H9 (cell line): ENCODE data around the gene EIF6. TPM values are rescaled to one million over a fixed set of nuclear protein-coding genes. Genes with fewer than 3 reads are reported as not detected.

Experiments
- DNase-seq: peaks from one replicate; pipeline ENCODE4 v3.0.0-alpha.2; 2017
- H2AFZ ChIP-seq: one replicate; pipeline ENCODE4 v1.6.1; 2013; ENCODE audit warnings: mild to moderate bottlenecking, low read length, control low read depth, moderate library complexity
- H2AK5ac ChIP-seq: 2 replicates; pipeline ENCODE4 v1.6.1; 2013; ENCODE audit warnings: low read length, control low read depth, mixed read lengths; ENCODE audit not compliant: insufficient read length
- H2BK120ac ChIP-seq: one replicate; pipeline ENCODE4 v1.6.1; 2013; ENCODE audit warnings: low read depth, mild to moderate bottlenecking, low read length, control low read depth, inconsistent platforms; ENCODE audit not compliant: poor library complexity, severe bottlenecking
- H2BK12ac ChIP-seq: 2 replicates; pipeline ENCODE4 v1.6.1; 2013; ENCODE audit warnings: low read length, control low read depth, mixed read lengths, low read depth; ENCODE audit not compliant: insufficient read length
- H2BK15ac ChIP-seq: 2 replicates; pipeline ENCODE4 v1.6.1; 2013; ENCODE audit warnings: low read depth, low read length, control low read depth
- H2BK20ac ChIP-seq: one replicate; pipeline ENCODE4 v1.6.1; 2013; ENCODE audit warnings: low read depth, mild to moderate bottlenecking, low read length, control low read depth, inconsistent platforms; ENCODE audit not compliant: poor library complexity, severe bottlenecking
- H2BK5ac ChIP-seq: 2 replicates; pipeline ENCODE4 v1.6.1; 2013; ENCODE audit warnings: low read length, control low read depth, mixed read lengths; ENCODE audit not compliant: insufficient read length
- H3K14ac ChIP-seq: 2 replicates; pipeline ENCODE4 v1.6.1; 2013; ENCODE audit warnings: low read length, control low read depth; ENCODE audit not compliant: insufficient read depth
- H3K18ac ChIP-seq: 2 replicates; pipeline ENCODE4 v1.6.1; 2013; ENCODE audit warnings: low read depth, mild to moderate bottlenecking, mixed read lengths, low read length, control low read depth; ENCODE audit not compliant: insufficient read length
- H3K23ac ChIP-seq: 2 replicates; pipeline ENCODE4 v1.6.1; 2013; ENCODE audit warnings: low read length, control low read depth, mixed read lengths, low read depth; ENCODE audit not compliant: insufficient read length
- H3K23me2 ChIP-seq: 2 replicates; pipeline ENCODE4 v1.6.1; 2013; ENCODE audit warnings: low read depth, mild to moderate bottlenecking, mixed read lengths, low read length, control low read depth; ENCODE audit not compliant: insufficient read length, poor library complexity, severe bottlenecking
- H3K27ac ChIP-seq: 2 replicates; pipeline ENCODE4 v1.5.1; 2013; ENCODE audit warnings: low read length, control low read depth, mixed read lengths, low read depth; ENCODE audit not compliant: insufficient read length
- H3K27me3 ChIP-seq: 2 replicates; pipeline ENCODE4 v1.6.1; 2013; ENCODE audit warnings: low read length, control low read depth, inconsistent platforms; ENCODE audit not compliant: insufficient read depth
- H3K4ac ChIP-seq: 2 replicates; pipeline ENCODE4 v1.6.1; 2013; ENCODE audit warnings: low read depth, mild to moderate bottlenecking, control low read depth, inconsistent platforms, low read length, moderate library complexity
- H3K4me1 ChIP-seq: 2 replicates; pipeline ENCODE4 v1.6.1; 2013; ENCODE audit warnings: low read length, control low read depth, inconsistent platforms; ENCODE audit not compliant: insufficient read depth
- H3K4me2 ChIP-seq: 2 replicates; pipeline ENCODE4 v1.6.1; 2013; ENCODE audit warnings: low read length, control low read depth, mixed read lengths; ENCODE audit not compliant: insufficient read length, insufficient read depth
- H3K56ac ChIP-seq: 2 replicates; pipeline ENCODE4 v1.6.1; 2013; ENCODE audit warnings: low read depth, mild to moderate bottlenecking, mixed read lengths, low read length, control low read depth; ENCODE audit not compliant: insufficient read length
- H3K79me1 ChIP-seq: 2 replicates; pipeline ENCODE4 v1.6.1; 2013; ENCODE audit warnings: low read depth, mild to moderate bottlenecking, moderate library complexity, low read length, control low read depth, inconsistent platforms; ENCODE audit not compliant: insufficient read depth, poor library complexity, severe bottlenecking
- H3K79me2 ChIP-seq: 2 replicates; pipeline ENCODE4 v1.6.1; 2013; ENCODE audit warnings: low read length, control low read depth, inconsistent platforms; ENCODE audit not compliant: insufficient read depth
- H3K9ac ChIP-seq: 2 replicates; pipeline ENCODE4 v1.6.1; 2013; ENCODE audit warnings: low read length, control low read depth, mixed read lengths; ENCODE audit not compliant: insufficient read length; ENCODE audit errors: extremely low read depth
- H3K9me3 ChIP-seq: one replicate; pipeline ENCODE4 v1.6.1; 2013; ENCODE audit warnings: low read depth, low read length, inconsistent platforms; ENCODE audit not compliant: control insufficient read depth
- H3T11ph ChIP-seq: one replicate; pipeline ENCODE4 v1.6.1; 2013; ENCODE audit warnings: mild to moderate bottlenecking, low read length, control low read depth, inconsistent platforms
- H4K20me1 ChIP-seq: one replicate; pipeline ENCODE4 v1.6.1; 2013; ENCODE audit not compliant: control insufficient read depth, insufficient read length, insufficient read depth
- H4K5ac ChIP-seq: 2 replicates; pipeline ENCODE4 v1.6.1; 2013; ENCODE audit warnings: low read depth, mild to moderate bottlenecking, mixed read lengths, low read length, control low read depth; ENCODE audit not compliant: insufficient read length
- H4K8ac ChIP-seq: replicated peaks from 2 replicates; pipeline ENCODE4 v1.6.1; 2013; ENCODE audit warnings: low read length, control low read depth, mixed read lengths, low read depth; ENCODE audit not compliant: insufficient read length
- H4K91ac ChIP-seq: 2 replicates; pipeline ENCODE4 v1.6.1; 2013; ENCODE audit warnings: low read depth, mild to moderate bottlenecking, moderate library complexity, mixed read lengths, low read length, control low read depth; ENCODE audit not compliant: insufficient read length
- H3K27ac Mint-ChIP-seq, 3 experiments: 2 replicates in 2 of 3; 3 replicates in 1 of 3; pipeline ENCODE4 v1.8.0; 2020 to 2021; ENCODE audit warnings: mixed read lengths in 3 of 3, mild to moderate bottlenecking in 1 of 3, moderate library complexity in 1 of 3
- H3K27me3 Mint-ChIP-seq: 2 replicates; pipeline ENCODE4 v1.8.0; 2021; ENCODE audit warnings: low read depth, mild to moderate bottlenecking, moderate library complexity, mixed read lengths
- H3K36me3 Mint-ChIP-seq, 3 experiments: 2 replicates in 2 of 3; 3 replicates in 1 of 3; pipeline ENCODE4 v1.8.0; 2020 to 2021; ENCODE audit warnings: low read depth in 3 of 3, mixed read lengths in 3 of 3; ENCODE audit not compliant: insufficient read depth in 1 of 3
- H3K4me1 Mint-ChIP-seq, 2 experiments: 2 replicates each; pipeline ENCODE4 v1.8.0; 2020; ENCODE audit warnings: mixed read lengths in 2 of 2
- H3K4me3 Mint-ChIP-seq, 2 experiments: 2 replicates in 1 of 2; 3 replicates in 1 of 2; pipeline ENCODE4 v1.8.0; 2020 to 2021; ENCODE audit warnings: mild to moderate bottlenecking in 2 of 2, mixed read lengths in 2 of 2, moderate library complexity in 1 of 2
- H3K9me3 Mint-ChIP-seq, 2 experiments: 2 replicates in 1 of 2; 3 replicates in 1 of 2; pipeline ENCODE4 v1.8.0; 2020; ENCODE audit warnings: mild to moderate bottlenecking in 2 of 2, mixed read lengths in 2 of 2, moderate library complexity in 1 of 2
- WGBS: extraction: QIAGEN DNeasy Blood & Tissue Kit; methylation state at CpG from one replicate; pipeline ENCODE4 v1.1.7; 2013; ENCODE audit warnings: missing lambda C conversion rate, low lambda C conversion rate, mixed read lengths; ENCODE audit not compliant: insufficient read length; ENCODE audit errors: extremely low coverage; 5-methylcytosine and 5-hydroxymethylcytosine counted together
- total RNA-seq: library from RNA; stranded (reverse); gene quantifications from 2 replicates; pipeline ENCODE4 v1.2.1, GENCODE V29; 2021
- TF ChIP-seq, protein P1 (sequence below): fragments of 200-600 bp; sonication (generic); conservative IDR thresholded peaks from 3 replicates; pipeline ENCODE4 v1.8.0; 2021; ENCODE audit warnings: antibody characterized with exemption, mild to moderate bottlenecking

Gene EIF6
- total RNA-seq, 1 experiment from 2014 or later = 150 TPM

DNA sequence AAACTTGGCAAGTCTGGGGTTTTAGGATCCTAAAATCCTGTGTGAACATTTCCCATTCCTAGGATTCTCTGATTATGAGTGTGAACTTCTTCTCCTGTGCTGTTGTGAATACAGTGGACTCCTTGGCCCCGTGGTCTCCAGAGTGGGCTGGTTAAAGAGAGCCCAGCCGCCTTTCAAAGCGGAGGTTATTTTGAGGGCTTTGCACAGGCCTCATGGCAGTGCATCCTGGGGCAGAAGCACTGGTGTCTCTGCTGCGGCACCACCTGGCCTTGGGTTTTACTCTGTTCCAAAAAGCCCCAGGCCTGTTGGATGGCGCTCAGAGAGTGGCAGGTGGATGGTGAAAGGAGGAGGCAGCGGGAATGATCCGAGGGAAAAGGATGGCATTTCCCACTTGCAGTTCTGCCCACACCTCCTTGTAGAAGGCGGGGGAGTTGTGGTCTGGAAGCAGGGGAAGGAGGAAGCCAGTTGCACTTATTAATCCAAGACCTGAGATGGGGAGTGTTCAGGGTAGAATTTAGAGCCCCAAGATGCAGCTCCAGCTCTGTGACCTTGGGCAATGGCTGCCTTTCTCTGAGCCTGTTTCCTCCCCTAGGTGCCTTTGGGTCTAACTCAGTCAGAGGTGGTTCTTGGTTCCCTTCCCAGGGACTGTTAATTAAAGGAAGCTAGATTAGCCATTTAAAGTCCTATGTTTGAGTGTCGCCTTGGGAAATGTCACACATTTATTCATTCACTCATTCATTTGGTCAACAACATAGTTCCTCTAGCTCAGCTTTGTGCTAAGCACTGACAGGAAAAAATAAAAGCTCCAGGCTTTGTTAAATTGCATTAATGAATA lies 35.7 kb downstream of the EIF6 start:
- no peak overlapping the region for H3K4me3 Mint-ChIP-seq
- Histone ChIP-seq H4K20me1 (no peaks in the 10 kb centered on the region), H3K18ac (no peak overlapping the region), H3K56ac (no peak overlapping the region), H2BK12ac (no peak overlapping the region), H3K27ac (no peak overlapping the region), H3K9ac (no peak overlapping the region), H3K4me2 (no peak overlapping the region), H2AK5ac (no peak overlapping the region), H4K5ac (no peak overlapping the region), H2BK20ac (no peak overlapping the region), H3K9me3 (no peaks in the 10 kb centered on the region), H3K4ac (no peak overlapping the region), H3K23me2 (no peaks in the 10 kb centered on the region), H2AFZ (no peak overlapping the region), H2BK5ac (no peak overlapping the region), H2BK120ac (no peak overlapping the region), H3K14ac (no peak overlapping the region), H3K4me1 (no peaks in the 10 kb centered on the region; the same call in 1 of the 2 replicates), H3K79me1 (no peaks in the 10 kb centered on the region), H3T11ph (no peak overlapping the region), H3K79me2 (no peaks in the 10 kb centered on the region), H3K23ac (no peak overlapping the region), H4K91ac (no peak overlapping the region), H2BK15ac (no peak overlapping the region), H4K8ac (no peak overlapping the region), H3K27me3 (no peaks in the 10 kb centered on the region)
- WGBS = no CpG with 5 or more reads among the region's 9 CpGs
- peaks cover 0 to 42% (median 17%) of the 10 kb centered on the region in 3 experiments; a peak in 3 of 7 replicates for H3K36me3 Mint-ChIP-seq
- no peaks in the 10 kb centered on the region for H3K9me3 Mint-ChIP-seq
- TF ChIP-seq, protein P1, sequence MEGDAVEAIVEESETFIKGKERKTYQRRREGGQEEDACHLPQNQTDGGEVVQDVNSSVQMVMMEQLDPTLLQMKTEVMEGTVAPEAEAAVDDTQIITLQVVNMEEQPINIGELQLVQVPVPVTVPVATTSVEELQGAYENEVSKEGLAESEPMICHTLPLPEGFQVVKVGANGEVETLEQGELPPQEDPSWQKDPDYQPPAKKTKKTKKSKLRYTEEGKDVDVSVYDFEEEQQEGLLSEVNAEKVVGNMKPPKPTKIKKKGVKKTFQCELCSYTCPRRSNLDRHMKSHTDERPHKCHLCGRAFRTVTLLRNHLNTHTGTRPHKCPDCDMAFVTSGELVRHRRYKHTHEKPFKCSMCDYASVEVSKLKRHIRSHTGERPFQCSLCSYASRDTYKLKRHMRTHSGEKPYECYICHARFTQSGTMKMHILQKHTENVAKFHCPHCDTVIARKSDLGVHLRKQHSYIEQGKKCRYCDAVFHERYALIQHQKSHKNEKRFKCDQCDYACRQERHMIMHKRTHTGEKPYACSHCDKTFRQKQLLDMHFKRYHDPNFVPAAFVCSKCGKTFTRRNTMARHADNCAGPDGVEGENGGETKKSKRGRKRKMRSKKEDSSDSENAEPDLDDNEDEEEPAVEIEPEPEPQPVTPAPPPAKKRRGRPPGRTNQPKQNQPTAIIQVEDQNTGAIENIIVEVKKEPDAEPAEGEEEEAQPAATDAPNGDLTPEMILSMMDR = no peak
- peak overlapping the region in 2 of 3 experiments; percentile 44 to 88; a peak in 4 of 7 replicates for H3K27ac Mint-ChIP-seq
- H3K4me1 Mint-ChIP-seq = peaks cover 24 to 31% of the 10 kb centered on the region in 2 experiments
- H3K27me3 Mint-ChIP-seq = no peaks in the 10 kb centered on the region; the same call in none of the 2 replicates
- no peak for DNase-seq
